ENCODE data around the gene BCORL1.

Gene BCORL1

GRCh38 chrX:130091980-130092522 lies 109.6 kb downstream of the BCORL1 start:
- no peak for DNase-seq

GRCh38 chrX:130093271-130093670 lies 110.8 kb downstream of the BCORL1 start:
- no peak for DNase-seq

GRCh38 chrX:130094696-130095095 lies 112.3 kb downstream of the BCORL1 start:
- no peak for DNase-seq

- no peak for DNase-seq
These were observed 113.0 kb downstream of the BCORL1 start for GRCh38 chrX:130095249-130096030.

- DNase-seq: no peak
These were observed 115.2 kb downstream of the BCORL1 start for GRCh38 chrX:130097507-130098209.

- DNase-seq: no peak
These were observed 115.7 kb downstream of the BCORL1 start for GRCh38 chrX:130098210-130098552.

GRCh38 chrX:130100180-130100579 lies 117.7 kb downstream of the BCORL1 start:
- DNase-seq: no peak

GRCh38 chrX:130103605-130104004 lies 121.2 kb downstream of the BCORL1 start:
- no peak for DNase-seq

- DNase-seq: no peak
These were observed 122.8 kb downstream of the BCORL1 start for GRCh38 chrX:130105244-130105643.

GRCh38 chrX:130106071-130106470 lies 123.6 kb downstream of the BCORL1 start:
- DNase-seq: no peak
